Inferior parietal cortex (tissue), 1 donor: ENCODE results near the gene KPNA6.

ENCODE experiments used
- DNase-seq: peaks from one replicate; pipeline ENCODE4 v3.0.0-alpha.2; 2016; ENCODE audit errors: extremely low spot score

The KPNA6 gene

GRCh38 chr1:32216566-32216965, 108.7 kb downstream of the KPNA6 start:
- no peak for DNase-seq

- no peak for DNase-seq
Observed at GRCh38 chr1:32219022-32219421, 111.2 kb downstream of the KPNA6 start.

GRCh38 chr1:32220746-32221580, 113.1 kb downstream of the KPNA6 start:
- DNase-seq, result no peak

GRCh38 chr1:32221581-32221979, 113.7 kb downstream of the KPNA6 start:
- no peak for DNase-seq

GRCh38 chr1:32221980-32222755, 114.3 kb downstream of the KPNA6 start, which contains the start of the genes EIF3I and TMEM234:
Gene EIF3I (plus strand): TSS chr1:32222407. CDS start chr1:32222442, 35 bp downstream.
Gene TMEM234 (minus strand): TSS chr1:32222353. CDS start chr1:32222322, 31 bp downstream.
- DNase-seq, result peak; percentile 98

GRCh38 chr1:32223683-32224082, 115.8 kb downstream of the KPNA6 start:
- DNase-seq, result no peak

- DNase-seq, result no peak
Observed at GRCh38 chr1:32224285-32224684, 116.4 kb downstream of the KPNA6 start.
